GM19455 (cell line): ENCODE data around the gene ZBTB24.

Experiments used
- ATAC-seq: cut with Tn5 transposase; IDR thresholded peaks from one replicate; pipeline ENCODE4 v1.9.1; 2021; ENCODE audit not compliant: unreplicated experiment

ZBTB24 gene

DNA sequence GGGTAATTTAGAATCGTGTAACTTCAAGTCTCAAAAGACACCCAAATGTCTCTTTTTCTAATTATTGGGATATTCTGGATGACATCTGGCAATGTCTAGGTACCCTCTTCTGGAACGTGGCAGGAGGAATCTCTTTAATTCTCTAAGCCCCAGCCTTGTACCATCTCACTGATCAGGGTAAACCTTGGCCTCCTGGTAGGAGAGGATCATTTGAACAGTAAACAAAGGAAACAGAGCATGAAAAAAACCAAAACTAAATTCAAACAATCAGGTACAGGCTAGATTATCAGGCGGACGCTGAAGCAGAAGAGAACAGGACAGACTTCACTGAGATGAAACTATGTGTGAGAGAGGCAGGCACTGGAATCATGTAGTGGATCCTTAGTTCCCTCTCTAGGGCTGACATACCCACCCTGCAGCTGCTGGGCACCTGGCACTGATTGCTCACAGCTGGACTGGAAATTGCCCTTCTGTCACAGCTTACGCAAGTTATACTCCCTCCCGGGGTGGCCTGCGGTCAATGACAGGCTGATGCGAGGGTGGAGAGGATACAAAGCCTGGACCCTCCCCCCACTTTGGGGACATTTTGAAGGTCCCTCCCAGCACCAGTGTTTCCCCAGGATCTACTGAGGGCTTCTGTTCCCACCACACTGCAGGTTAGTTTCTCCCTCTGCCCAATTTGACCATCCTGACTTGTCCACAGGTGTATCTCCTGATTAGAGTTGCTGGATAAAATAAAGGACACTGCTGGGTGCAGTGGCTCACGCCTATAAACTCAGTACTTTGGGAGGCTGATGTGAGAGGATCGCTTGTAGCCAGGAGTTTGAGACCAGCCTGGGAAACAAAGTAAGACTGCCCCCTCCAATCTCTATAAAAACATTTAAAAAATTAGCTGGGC is 20.6 kb upstream of the ZBTB24 start:
- ATAC-seq = no peak

- no peak for ATAC-seq
Measured at GRCh38 chr6:109498936-109499335, 15.9 kb upstream of the ZBTB24 start.

DNA sequence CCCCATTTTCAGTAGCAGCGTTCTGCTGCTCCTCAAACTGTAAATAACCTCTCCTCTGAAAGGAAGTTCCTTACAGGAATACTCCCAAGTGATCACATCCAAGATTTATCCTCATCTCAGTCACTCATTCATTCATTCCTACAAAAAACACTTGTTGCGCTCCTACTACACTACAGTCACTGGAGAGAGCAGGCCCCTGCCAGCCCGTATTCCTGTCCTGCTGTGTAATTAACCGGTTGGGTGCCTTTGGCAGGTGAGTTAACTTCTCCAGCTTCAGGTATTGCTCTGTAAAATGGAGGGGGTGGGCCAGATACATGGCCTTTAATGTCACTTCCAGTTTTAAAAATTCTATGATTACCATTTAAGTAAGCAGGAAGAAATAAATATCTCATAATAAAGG is 15.0 kb upstream of the ZBTB24 start:
- ATAC-seq = no peak

DNA sequence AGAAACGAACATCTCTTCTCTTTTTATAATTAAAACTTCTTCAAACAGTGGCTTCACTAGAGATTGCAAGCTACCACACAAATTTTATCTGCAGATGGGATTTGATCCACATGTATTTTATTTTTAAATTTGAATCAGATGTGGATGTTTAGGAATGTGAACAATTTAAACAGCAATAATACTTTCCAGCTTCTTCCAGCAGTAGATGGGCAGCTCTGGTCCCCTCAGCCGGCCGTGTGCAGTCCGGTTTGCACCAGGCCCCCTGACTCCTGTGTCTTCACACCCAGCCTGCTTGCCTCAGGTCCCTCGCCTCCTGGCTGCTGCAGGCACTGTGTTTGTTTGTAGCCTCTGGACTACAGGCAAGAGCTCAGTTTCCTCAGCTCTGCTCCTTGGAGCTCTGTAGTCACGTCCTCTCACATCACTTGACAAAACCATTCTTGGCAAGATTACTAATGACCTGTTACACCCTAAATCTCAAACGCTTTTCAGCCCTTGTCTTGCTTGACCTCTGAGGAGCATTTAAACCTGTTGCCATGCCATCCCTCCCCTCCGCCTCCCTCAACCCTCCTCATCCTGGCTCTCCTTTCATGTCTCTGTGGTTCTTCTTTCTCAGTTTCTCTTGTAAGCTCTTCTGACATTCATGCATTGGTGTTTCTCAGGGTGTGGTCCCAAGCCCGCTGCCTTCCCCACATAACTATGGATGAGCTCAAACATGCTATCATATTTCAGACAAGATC is 13.2 kb upstream of the ZBTB24 start:
- no peak for ATAC-seq

GRCh38 chr6:109493865-109494264 is 10.8 kb upstream of the ZBTB24 start:
- no peak for ATAC-seq

GRCh38 chr6:109491207-109491938 is 8.4 kb upstream of the ZBTB24 start:
- no peak for ATAC-seq

DNA sequence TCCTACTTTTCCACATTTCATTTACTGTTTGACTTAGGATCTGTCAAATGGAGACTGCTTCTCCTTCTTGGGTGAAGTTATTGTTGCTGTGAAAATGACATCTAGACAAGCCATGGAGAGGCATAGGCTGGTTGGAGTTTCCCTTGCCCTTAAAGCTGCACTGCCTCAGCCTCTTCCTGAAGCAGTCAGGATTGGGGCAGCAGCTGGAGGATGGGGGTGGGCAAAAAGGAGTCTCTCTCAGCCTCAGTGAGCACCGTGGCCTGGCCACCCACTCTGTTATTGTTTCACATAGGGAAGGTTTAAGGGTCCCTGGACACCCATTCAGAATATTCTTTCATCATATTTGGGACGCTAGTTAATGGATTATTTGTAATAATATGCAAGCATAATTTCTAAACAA is 7.7 kb upstream of the ZBTB24 start:
- ATAC-seq = no peak

DNA sequence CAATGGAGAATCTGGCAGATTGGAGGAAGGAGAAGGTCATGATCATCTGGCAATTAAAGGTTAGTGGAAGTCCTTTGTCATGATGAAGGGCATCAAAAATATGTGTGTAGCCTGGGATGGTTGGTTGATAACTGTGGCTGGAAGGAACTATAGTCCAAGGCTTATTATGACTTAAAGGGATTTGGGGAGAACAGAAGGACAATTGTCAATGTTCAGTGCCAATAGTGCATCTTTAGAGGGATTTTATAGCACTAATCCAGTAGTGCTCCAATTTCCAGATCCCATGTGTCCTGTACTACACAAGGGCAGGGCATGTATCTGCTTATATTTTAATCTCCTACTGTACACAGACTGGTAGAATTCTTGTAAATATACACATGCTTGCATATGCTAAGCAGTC is 5.0 kb upstream of the ZBTB24 start:
- no peak for ATAC-seq

DNA sequence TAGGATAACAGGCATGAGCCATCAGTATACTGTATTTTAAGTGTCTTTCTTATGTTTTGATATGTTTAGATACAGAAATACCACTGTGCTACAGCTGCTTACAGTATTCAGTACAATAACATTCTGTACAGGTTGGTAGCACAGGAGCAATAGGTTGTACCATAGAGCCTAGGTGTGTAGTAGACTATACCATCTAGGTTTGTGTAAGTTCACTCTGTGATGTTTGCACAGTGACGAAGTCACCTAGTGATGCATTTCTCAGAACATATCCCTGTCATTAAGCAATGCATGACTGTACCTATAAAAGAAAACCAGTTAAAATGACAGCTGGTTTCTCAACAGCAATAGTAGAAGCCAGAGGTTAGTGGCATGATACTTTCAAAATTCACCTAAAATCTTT is 3.0 kb upstream of the ZBTB24 start:
- ATAC-seq = no peak

- no peak for ATAC-seq
Measured at GRCh38 chr6:109485266-109485935, 2.4 kb upstream of the ZBTB24 start.

- no peak for ATAC-seq
Measured at GRCh38 chr6:109484122-109484521, 1.1 kb upstream of the ZBTB24 start.

- peak; percentile 3 for ATAC-seq
Measured at GRCh38 chr6:109483735-109484057, 677 bp upstream of the ZBTB24 start.

- ATAC-seq = no peak
Measured at GRCh38 chr6:109480993-109481480, 2.0 kb downstream of the ZBTB24 start.

- ATAC-seq = no peak
Measured at GRCh38 chr6:109478841-109479624, 4.0 kb downstream of the ZBTB24 start.

GRCh38 chr6:109478222-109478805 is 4.7 kb downstream of the ZBTB24 start:
- no peak for ATAC-seq

DNA sequence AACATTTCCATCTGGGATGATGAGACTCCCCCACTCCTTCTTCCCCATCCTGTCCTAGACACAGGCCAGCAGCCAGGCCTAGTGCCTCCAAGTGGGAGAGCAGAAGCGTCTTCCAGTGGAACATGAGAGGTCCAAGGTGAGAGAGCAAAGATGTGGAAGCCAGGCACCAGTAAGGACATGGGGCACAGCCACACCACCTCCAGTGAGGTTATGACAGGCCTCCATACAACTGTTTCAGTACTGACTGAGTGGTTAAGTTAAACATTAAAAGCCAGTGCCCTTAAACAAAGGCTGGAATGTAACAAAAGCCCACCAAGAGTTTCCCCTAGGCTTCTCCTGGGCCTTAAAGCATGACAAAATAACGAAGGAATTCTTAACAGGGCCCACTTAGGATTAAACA is 5.3 kb downstream of the ZBTB24 start:
- no peak for ATAC-seq

GRCh38 chr6:109477184-109477583 is 5.8 kb downstream of the ZBTB24 start:
- no peak for ATAC-seq

- no peak for ATAC-seq
Measured at GRCh38 chr6:109475625-109476024, 7.4 kb downstream of the ZBTB24 start.

DNA sequence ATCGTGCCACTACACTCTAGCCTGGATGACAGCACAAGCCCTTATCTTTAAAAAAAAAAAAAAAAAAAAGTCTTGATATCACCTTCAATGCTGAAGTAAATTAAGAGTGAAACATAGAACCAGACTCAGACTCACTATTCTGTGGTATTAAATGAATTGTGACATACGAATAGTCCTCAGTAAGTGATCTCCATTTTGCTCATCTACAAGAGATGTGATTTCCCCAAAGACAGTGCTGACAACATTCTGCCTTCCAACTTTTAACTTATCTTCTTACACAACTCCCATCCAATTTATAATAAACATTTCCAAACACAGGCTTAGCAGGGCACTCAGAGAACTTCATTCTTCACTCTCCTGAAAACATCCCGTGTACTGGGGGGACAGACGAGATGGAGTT is 8.0 kb downstream of the ZBTB24 start:
- no peak for ATAC-seq

DNA sequence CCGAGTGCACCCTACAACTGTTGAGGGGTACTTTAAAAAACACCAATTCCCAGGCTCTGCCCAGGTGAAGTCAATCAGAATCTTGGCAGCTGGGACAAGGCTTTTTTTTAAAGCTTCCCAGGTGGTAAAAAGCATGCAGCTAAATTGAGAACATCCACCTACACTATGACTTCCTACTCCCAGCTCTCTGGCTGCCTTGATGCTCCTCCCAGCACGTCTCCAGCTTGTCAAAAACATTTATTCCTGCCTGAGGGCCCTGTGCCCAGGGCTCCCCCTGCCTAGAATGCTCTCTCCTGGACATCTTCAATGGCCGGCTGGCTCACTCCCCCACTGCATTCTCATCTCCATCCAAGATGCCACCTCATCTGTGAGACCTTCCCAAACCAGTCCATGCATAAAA is 9.9 kb downstream of the ZBTB24 start:
- ATAC-seq = no peak
